ENCODE data around the gene ADGRV1.

GRCh38 chr5:90987726-90988125 is 429.1 kb downstream of the ADGRV1 start:
- TF ChIP-seq CTCF (IDR thresholded peaks at IDR 0.05) (no peak), POLR2A (IDR thresholded peaks at IDR 0.05) (no peak)

All from thyroid gland (tissue), 4 donors.